Spinal cord (tissue), 10 donors: Measurements from ENCODE around the gene AGPAT3. TPM values are rescaled to one million over a fixed set of nuclear protein-coding genes. Genes with fewer than 3 reads are reported as not detected.

Experiments
- DNase-seq, 6 donors: peaks; one replicate each; pipeline versions ENCODE4 v3.0.0 to v3.0.0-alpha.2; 2013 to 2015; ENCODE audit warnings: low spot score in 6 of 6, low read depth in 4 of 6
- H3K27ac ChIP-seq: one replicate; pipeline ENCODE4 v1.5.1; 2013; ENCODE audit warnings: low read depth, low read length, control low read depth
- H3K27me3 ChIP-seq: one replicate; pipeline ENCODE4 v1.6.1; 2013; ENCODE audit warnings: low read length; ENCODE audit not compliant: control insufficient read depth, insufficient read depth
- H3K36me3 ChIP-seq: one replicate; pipeline ENCODE4 v1.6.1; 2013; ENCODE audit warnings: low read length; ENCODE audit not compliant: control insufficient read depth, insufficient read depth
- H3K4me1 ChIP-seq: one replicate; pipeline ENCODE4 v1.6.1; 2013; ENCODE audit warnings: low read length; ENCODE audit not compliant: control insufficient read depth, insufficient read depth
- H3K4me3 ChIP-seq: one replicate; pipeline ENCODE4 v1.5.1; 2013; ENCODE audit warnings: low read depth, low read length, control low read depth
- H3K9me3 ChIP-seq: one replicate; pipeline ENCODE4 v1.6.1; 2013; ENCODE audit warnings: low read length; ENCODE audit not compliant: control insufficient read depth, insufficient read depth
- WGBS: methylation state at CpG from one replicate; pipeline ENCODE4 v1.1.5; 2013; ENCODE audit warnings: missing lambda C conversion rate; ENCODE audit not compliant: insufficient coverage; 5-methylcytosine and 5-hydroxymethylcytosine counted together
- polyA plus RNA-seq, 2 donors: library from polyadenylated mRNA; unstranded; fragments of 120-200 nt; gene quantifications; one replicate each; pipeline ENCODE4 v1.2.1, GENCODE V29; 2013; ENCODE audit not compliant: insufficient read length in 2 of 2
- total RNA-seq, 2 donors: library from RNA; depleted of rRNA in 1 of 2; stranded (reverse); fragments of 120-200 nt in 1 of 2; fragments of >200 nt in 1 of 2; gene quantifications; one replicate each; pipeline versions ENCODE4 v1.2.3 to v1.2.4, GENCODE V29; 2013 to 2014
- donor health status: healthy.

Gene AGPAT3
- total and polyA plus RNA-seq, 4 donors = 33.7 to 63.3 (median 49.3) TPM

- Histone ChIP-seq H3K9me3 (no peaks in the 10 kb centered on the region), H3K4me3 (no peak overlapping the region), H3K36me3 (no peaks in the 10 kb centered on the region), H3K27ac (no peak overlapping the region), H3K27me3 (no peaks in the 10 kb centered on the region), H3K4me1 (no peaks in the 10 kb centered on the region)
- DNase-seq = no peak
- WGBS = 58% methylated on average over 8 of the region's 11 CpGs
Measured at GRCh38 chr21:43994085-43994484, 129.1 kb downstream of the AGPAT3 start.

DNA sequence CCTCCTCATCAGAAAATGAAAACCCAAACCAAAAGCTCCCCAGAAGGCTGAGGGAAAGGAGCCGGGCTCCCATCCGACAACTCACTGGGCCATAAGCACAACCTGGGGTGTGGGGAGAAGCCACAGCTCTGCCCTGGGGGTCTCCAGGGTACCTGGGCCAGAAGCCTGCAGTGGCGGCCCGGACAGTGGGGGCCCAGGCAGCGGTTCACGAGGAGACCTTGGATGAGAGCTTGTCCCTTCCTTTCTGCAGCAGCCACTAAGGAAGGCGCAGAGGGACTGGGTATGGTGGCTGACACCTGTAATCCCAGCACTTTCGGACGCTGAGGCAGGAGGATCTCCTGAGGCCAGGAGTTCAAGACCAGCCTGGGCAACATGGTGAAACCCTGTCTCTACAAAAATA lies 129.6 kb downstream of the AGPAT3 start:
- H3K4me1 ChIP-seq = no peaks in the 10 kb centered on the region
- 94% methylated on average over 9 of the region's 9 CpGs for WGBS
- no peak overlapping the region for H3K27ac ChIP-seq
- no peak for DNase-seq
- H3K27me3 ChIP-seq = no peaks in the 10 kb centered on the region
- H3K9me3 ChIP-seq = no peaks in the 10 kb centered on the region
- H3K36me3 ChIP-seq = no peaks in the 10 kb centered on the region
- H3K4me3 ChIP-seq = no peak overlapping the region

- Histone ChIP-seq H3K9me3 (no peaks in the 10 kb centered on the region), H3K4me3 (no peak overlapping the region), H3K27me3 (no peaks in the 10 kb centered on the region), H3K4me1 (peaks cover 5% of the 10 kb centered on the region), H3K36me3 (no peaks in the 10 kb centered on the region), H3K27ac (no peak overlapping the region)
- 92% methylated on average over 13 of the region's 18 CpGs for WGBS
- no peak for DNase-seq
Measured at GRCh38 chr21:43995521-43996105, 130.6 kb downstream of the AGPAT3 start.

GRCh38 chr21:43997766-43998742 lies 133.0 kb downstream of the AGPAT3 start:
- WGBS = 74% methylated on average over 4 of the region's 5 CpGs
- H3K27me3 ChIP-seq = no peaks in the 10 kb centered on the region
- H3K9me3 ChIP-seq = no peaks in the 10 kb centered on the region
- H3K4me1 ChIP-seq = peaks cover 5% of the 10 kb centered on the region
- no peak for DNase-seq
- no peaks in the 10 kb centered on the region for H3K36me3 ChIP-seq
- H3K27ac ChIP-seq = no peak overlapping the region
- H3K4me3 ChIP-seq = no peak overlapping the region

DNA sequence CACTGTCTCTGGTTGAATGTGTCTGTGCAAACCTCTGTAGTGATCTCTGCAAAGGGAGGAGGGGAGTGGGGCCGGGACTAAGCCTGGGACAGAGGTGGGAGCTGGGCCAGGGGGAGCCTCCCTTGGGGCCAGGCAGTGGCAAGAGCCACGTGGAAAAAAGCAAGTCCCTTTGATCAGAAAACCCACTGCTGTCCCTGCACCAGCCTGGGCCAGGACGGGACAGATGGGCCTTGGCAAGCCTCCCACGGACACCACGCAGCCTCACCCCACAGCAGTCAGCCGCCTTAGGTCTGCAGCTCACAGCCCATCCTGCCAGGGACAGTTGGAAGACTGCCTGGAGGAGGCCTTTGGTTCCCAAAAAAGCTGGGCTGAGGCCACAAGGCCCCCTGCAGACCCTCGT lies 135.3 kb downstream of the AGPAT3 start:
- Histone ChIP-seq H3K4me3 (no peak overlapping the region), H3K9me3 (no peaks in the 10 kb centered on the region), H3K36me3 (no peaks in the 10 kb centered on the region), H3K27ac (no peak overlapping the region), H3K4me1 (peaks cover 5% of the 10 kb centered on the region), H3K27me3 (no peaks in the 10 kb centered on the region)
- DNase-seq = no peak
- 38% methylated on average over 6 of the region's 7 CpGs for WGBS

DNA sequence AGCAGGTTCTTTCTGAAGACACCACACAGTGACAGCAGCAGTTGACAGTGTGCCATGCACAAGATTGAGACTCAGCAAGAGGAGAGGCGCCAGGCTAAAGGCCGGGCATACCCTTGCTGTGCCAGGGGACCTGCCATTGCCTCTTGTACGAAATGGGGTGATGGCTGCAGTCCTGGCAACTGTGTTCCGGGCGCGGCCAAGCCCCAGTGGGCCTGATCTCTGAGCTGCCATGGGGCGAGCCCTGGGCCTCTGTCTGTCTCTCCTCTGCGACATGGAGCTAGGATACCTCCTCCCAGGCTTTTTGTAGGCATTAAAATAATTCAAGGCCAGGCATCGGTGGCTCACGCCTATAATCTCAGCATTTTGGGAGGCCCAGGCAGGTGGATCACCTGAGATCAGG lies 137.5 kb downstream of the AGPAT3 start:
- no peak for DNase-seq
- no peaks in the 10 kb centered on the region for H3K36me3 ChIP-seq
- 90% methylated on average over 10 of the region's 10 CpGs for WGBS
- H3K4me3 ChIP-seq = no peak overlapping the region
- H3K27me3 ChIP-seq = no peaks in the 10 kb centered on the region
- H3K4me1 ChIP-seq = peaks cover 5% of the 10 kb centered on the region
- no peaks in the 10 kb centered on the region for H3K9me3 ChIP-seq
- H3K27ac ChIP-seq = no peak overlapping the region

DNA sequence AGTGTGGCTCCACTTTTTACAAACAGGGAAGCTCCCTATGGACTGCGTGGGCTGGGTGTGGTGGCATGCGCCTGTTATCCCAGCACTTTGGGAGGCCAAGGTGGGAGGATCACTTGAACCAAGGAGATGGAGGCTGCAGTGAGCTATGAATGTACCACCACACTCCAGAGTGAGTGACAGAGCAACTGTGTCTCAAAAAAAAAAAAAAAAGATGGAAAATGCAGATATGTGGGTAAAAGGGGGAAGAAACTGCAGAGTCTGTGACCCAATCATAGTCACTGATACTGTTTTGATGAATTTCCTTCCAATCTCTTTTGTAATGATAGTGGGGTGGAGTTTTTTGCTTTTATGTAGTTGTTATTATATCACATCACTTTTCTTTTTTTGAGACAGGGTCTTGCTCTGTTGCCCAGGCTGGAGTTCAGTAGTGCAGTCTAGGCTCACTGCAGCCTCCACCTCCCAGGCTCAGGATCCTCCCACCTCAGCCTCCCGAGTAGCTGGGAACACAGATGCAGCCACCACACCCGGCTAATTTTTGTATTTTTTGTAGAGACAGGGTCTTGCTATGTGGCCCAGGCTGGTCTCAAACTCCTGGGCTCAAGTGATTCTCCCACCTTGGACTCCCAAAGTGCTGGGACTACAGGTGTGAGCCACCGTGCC lies 138.4 kb downstream of the AGPAT3 start:
- no peak for DNase-seq
- Histone ChIP-seq H3K4me1 (peaks cover 5% of the 10 kb centered on the region), H3K4me3 (no peak overlapping the region), H3K27me3 (no peaks in the 10 kb centered on the region), H3K27ac (no peak overlapping the region), H3K9me3 (no peaks in the 10 kb centered on the region), H3K36me3 (no peaks in the 10 kb centered on the region)
- WGBS = 83% methylated on average over 1 of the region's 5 CpGs

DNA sequence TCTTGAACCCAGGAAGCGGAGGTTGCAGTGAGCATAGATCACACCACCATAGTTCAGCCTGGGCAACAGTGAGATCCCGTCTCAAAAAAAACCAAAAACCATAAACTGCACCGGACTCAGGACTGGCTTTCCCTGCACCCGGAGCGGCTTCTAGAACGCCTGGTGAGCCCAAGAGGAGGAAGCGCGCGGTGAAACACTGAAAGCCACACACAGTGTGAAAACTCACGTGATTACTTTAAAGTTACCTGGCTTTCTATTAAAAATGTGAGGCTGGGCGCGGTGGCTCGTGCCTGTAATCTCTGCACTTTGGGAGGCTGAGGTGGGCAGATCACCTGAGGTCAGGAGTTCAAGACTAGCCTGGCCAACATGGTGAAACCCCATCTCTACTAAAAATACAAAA lies 140.0 kb downstream of the AGPAT3 start:
- WGBS = 96% methylated on average over 12 of the region's 13 CpGs
- H3K9me3 ChIP-seq = no peaks in the 10 kb centered on the region
- H3K27me3 ChIP-seq = no peaks in the 10 kb centered on the region

GRCh38 chr21:44005593-44005992 lies 140.6 kb downstream of the AGPAT3 start:
- Histone ChIP-seq H3K4me3 (no peak overlapping the region), H3K9me3 (no peaks in the 10 kb centered on the region), H3K27ac (no peak overlapping the region), H3K36me3 (no peaks in the 10 kb centered on the region), H3K27me3 (no peaks in the 10 kb centered on the region), H3K4me1 (peaks cover 4% of the 10 kb centered on the region)
- 92% methylated on average over 9 of the region's 9 CpGs for WGBS
- DNase-seq = no peak

More for the DNA sequence above, 140.0 kb downstream of the AGPAT3 start:
- H3K4me3 ChIP-seq = no peak overlapping the region
- peaks cover 5% of the 10 kb centered on the region for H3K4me1 ChIP-seq
- DNase-seq = no peak
- no peak overlapping the region for H3K27ac ChIP-seq
- H3K36me3 ChIP-seq = no peaks in the 10 kb centered on the region
